ENCODE data around the gene HDDC2. TPM values are rescaled to one million over a fixed set of nuclear protein-coding genes. Genes with fewer than 3 reads are reported as not detected.

HDDC2 gene
- total and polyA plus RNA-seq, 2 of the 8 experiments (the other 6 are each of a cell fraction or from before 2014, with no cell fraction given), result 89.3 to 129 TPM

GRCh38 chr6:125296471-125296870 is 5.3 kb downstream of the HDDC2 start (continued):
- TF ChIP-seq BCL11A (IDR thresholded peaks at IDR 0.05; ENCODE audit: low read depth in 2 of 2, low read length in 2 of 2) (no peak), SP4 (IDR thresholded peaks at IDR 0.05; ENCODE audit: low read length) (no peak), RFX5 (IDR thresholded peaks at IDR 0.05; ENCODE audit: borderline replicate concordance, low read depth, low read length) (no peak), EGR1 (IDR thresholded peaks at IDR 0.05; ENCODE audit: borderline replicate concordance, low read depth, low read length) (no peak), NRF1 (IDR thresholded peaks at IDR 0.05; ENCODE audit: low read depth, low read length) (no peak), POU5F1 (IDR thresholded peaks at IDR 0.05; ENCODE audit: low read depth, low read length) (no peak), KDM5A (IDR thresholded peaks at IDR 0.05; ENCODE audit: low read length) (no peak), USF2 (IDR thresholded peaks at IDR 0.05; ENCODE audit: low read length) (no peak), CHD2 (IDR thresholded peaks at IDR 0.05; ENCODE audit: low read length) (no peak)

Data from H1 (cell line).